Endothelial cell of umbilical vein (primary cell): ENCODE data around the gene SMS.

Experiments used
- POLR2AphosphoS5 ChIP-seq: IDR thresholded peaks from 2 replicates; pipeline ENCODE4 v1.6.1; 2012; ENCODE audit warnings: low read depth, mild to moderate bottlenecking, control low read depth, low read length, moderate library complexity; ENCODE audit not compliant: insufficient read depth
- TF ChIP-seq, protein P1 (sequence below), 2 donors: IDR thresholded peaks; 1 replicate in 1 of 2; 2 replicates in 1 of 2; pipeline ENCODE4 v1.5.1; 2011; ENCODE audit warnings: low read length in 2 of 2, mild to moderate bottlenecking in 2 of 2, moderate library complexity in 2 of 2, control low read depth in 1 of 2, inconsistent platforms in 1 of 2, low read depth in 1 of 2; ENCODE audit not compliant: insufficient read depth in 1 of 2; ENCODE audit errors: extremely low read depth in 1 of 2

DNA sequence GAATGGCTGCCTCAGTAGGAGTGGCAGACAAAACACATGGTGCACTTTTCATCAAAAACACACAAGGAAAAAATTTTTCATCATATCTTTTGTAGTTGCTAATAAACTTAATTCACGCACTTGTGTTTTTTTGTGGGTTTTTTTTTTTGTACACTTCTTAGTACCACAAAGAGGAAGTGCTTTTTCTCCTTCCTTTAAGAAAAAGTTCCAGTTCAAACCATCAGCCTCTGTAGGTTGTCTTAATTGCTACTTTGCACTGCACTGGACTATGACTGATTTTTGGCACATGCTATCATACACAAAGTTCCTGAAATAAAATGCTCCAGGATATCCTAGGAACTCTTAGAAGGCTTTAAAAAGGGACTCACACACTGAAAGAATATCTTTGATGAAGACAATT, 91.6 kb downstream of the SMS start, which contains the start of gene PHEX:
- no peak for TF ChIP-seq POLR2AphosphoS5
- TF ChIP-seq, protein P1, sequence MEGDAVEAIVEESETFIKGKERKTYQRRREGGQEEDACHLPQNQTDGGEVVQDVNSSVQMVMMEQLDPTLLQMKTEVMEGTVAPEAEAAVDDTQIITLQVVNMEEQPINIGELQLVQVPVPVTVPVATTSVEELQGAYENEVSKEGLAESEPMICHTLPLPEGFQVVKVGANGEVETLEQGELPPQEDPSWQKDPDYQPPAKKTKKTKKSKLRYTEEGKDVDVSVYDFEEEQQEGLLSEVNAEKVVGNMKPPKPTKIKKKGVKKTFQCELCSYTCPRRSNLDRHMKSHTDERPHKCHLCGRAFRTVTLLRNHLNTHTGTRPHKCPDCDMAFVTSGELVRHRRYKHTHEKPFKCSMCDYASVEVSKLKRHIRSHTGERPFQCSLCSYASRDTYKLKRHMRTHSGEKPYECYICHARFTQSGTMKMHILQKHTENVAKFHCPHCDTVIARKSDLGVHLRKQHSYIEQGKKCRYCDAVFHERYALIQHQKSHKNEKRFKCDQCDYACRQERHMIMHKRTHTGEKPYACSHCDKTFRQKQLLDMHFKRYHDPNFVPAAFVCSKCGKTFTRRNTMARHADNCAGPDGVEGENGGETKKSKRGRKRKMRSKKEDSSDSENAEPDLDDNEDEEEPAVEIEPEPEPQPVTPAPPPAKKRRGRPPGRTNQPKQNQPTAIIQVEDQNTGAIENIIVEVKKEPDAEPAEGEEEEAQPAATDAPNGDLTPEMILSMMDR (IDR thresholded peaks at IDR 0.05; ENCODE audit: extremely low read depth in 1 of 2, insufficient read depth in 1 of 2, low read depth in 1 of 2, low read length in 2 of 2) = no peak
